ENCODE results near the gene CEP85L. TPM values are rescaled to one million over a fixed set of nuclear protein-coding genes. Genes with fewer than 3 reads are reported as not detected.

Gene CEP85L
- total RNA-seq, 1 experiment from 2014 or later: 4.9 TPM

DNA sequence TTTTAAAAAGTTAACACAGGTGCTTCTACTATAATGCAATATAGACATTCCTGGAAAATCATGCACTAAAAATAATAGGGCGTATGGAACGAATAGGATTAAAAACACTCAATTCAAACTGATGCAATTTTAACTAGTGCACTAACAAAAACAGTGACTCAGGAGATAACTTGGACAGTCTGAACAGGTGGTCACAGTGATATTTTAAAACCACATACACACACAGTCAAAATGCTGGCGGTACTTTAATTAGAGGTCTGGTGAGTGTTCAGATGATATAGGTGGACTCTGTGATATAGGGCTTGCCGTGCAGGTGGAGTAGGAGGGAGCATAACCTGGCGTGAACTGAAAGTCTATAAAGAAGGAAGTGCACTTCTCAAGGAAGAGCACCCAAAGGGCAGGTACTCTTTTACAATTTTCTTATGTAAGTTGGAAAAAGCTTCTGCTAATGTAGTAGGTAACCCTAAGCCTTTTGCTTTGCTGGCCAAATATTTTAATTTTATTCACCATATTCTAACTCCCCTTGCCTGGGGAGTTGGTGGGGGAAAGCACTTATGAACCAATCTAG, 145.2 kb downstream of the CEP85L start:
- no peak for DNase-seq (ENCODE audit: low read depth, low spot score)
- no peak overlapping the region for H3K9ac ChIP-seq (ENCODE audit: low read length)
- H3K9me2 ChIP-seq (ENCODE audit: insufficient read depth): no peaks in the 10 kb centered on the region
- intact Hi-C loops (cut with micrococcal nuclease): loop anchor here (5.0 to 10.0 kb wide), 2 partner anchors 529 to 661 kb away; no protein-coding TSS in a partner anchor
- H2AFZ ChIP-seq (ENCODE audit: low read depth, low read length, poor library complexity, severe bottlenecking): no peak overlapping the region
- H3K27me3 ChIP-seq (ENCODE audit: insufficient read depth, low read length): no peaks in the 10 kb centered on the region
- TF ChIP-seq, protein P1, sequence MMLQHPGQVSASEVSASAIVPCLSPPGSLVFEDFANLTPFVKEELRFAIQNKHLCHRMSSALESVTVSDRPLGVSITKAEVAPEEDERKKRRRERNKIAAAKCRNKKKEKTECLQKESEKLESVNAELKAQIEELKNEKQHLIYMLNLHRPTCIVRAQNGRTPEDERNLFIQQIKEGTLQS (IDR thresholded peaks at IDR 0.05): no peak
- TF ChIP-seq JUND (IDR thresholded peaks at IDR 0.05) (no peak), CEBPB (IDR thresholded peaks at IDR 0.05; ENCODE audit: low read depth) (no peak), EGR1 (IDR thresholded peaks at IDR 0.05; ENCODE audit: low read depth) (no peak), CBX3 (IDR thresholded peaks at IDR 0.05; ENCODE audit: low read depth) (no peak), EZH2phosphoT487 (IDR thresholded peaks at IDR 0.05; ENCODE audit: borderline replicate concordance) (no peak), POLR2A (IDR thresholded peaks at IDR 0.05; ENCODE audit: borderline replicate concordance, extremely low read depth, insufficient read depth, insufficient read length) (no peak), SIN3A (IDR thresholded peaks at IDR 0.05; ENCODE audit: low read depth) (no peak)
- TF ChIP-seq, protein P2, sequence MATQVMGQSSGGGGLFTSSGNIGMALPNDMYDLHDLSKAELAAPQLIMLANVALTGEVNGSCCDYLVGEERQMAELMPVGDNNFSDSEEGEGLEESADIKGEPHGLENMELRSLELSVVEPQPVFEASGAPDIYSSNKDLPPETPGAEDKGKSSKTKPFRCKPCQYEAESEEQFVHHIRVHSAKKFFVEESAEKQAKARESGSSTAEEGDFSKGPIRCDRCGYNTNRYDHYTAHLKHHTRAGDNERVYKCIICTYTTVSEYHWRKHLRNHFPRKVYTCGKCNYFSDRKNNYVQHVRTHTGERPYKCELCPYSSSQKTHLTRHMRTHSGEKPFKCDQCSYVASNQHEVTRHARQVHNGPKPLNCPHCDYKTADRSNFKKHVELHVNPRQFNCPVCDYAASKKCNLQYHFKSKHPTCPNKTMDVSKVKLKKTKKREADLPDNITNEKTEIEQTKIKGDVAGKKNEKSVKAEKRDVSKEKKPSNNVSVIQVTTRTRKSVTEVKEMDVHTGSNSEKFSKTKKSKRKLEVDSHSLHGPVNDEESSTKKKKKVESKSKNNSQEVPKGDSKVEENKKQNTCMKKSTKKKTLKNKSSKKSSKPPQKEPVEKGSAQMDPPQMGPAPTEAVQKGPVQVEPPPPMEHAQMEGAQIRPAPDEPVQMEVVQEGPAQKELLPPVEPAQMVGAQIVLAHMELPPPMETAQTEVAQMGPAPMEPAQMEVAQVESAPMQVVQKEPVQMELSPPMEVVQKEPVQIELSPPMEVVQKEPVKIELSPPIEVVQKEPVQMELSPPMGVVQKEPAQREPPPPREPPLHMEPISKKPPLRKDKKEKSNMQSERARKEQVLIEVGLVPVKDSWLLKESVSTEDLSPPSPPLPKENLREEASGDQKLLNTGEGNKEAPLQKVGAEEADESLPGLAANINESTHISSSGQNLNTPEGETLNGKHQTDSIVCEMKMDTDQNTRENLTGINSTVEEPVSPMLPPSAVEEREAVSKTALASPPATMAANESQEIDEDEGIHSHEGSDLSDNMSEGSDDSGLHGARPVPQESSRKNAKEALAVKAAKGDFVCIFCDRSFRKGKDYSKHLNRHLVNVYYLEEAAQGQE (IDR thresholded peaks at IDR 0.05; ENCODE audit: low read depth): no peak
- H3K9me3 ChIP-seq (ENCODE audit: control insufficient read depth in 1 of 2, insufficient read depth in 1 of 2, low read depth in 1 of 2, low read length in 2 of 2): no peaks in the 10 kb centered on the region
- no peak overlapping the region for H3K4me3 ChIP-seq (replicated peaks in 1 of 2; ENCODE audit: low read depth in 1 of 2, low read length in 2 of 2)
- H3K79me2 ChIP-seq (ENCODE audit: insufficient read depth, low read length): no peaks in the 10 kb centered on the region
- H3K4me1 ChIP-seq (ENCODE audit: control insufficient read depth in 1 of 2, insufficient read depth in 2 of 2, low read length in 2 of 2): no peaks in the 10 kb centered on the region
- H3K4me2 ChIP-seq (ENCODE audit: low read length): no peak overlapping the region
- no peak overlapping the region for H3K27ac ChIP-seq (ENCODE audit: low read depth, low read length)
- POLR2A ChIA-PET: no interaction called here
- RAD21 ChIA-PET (ENCODE audit: low non-redundant PET in 1 of 2, low total read pairs in 2 of 2, uncharacterized antibody in 2 of 2, unreplicated experiment in 2 of 2): no interaction called here
- H3K36me3 ChIP-seq (ENCODE audit: control insufficient read depth in 1 of 2, insufficient read depth in 2 of 2, low read length in 2 of 2): no peaks in the 10 kb centered on the region
- no peak for ATAC-seq
- CTCF ChIA-PET: no interaction called here
- no TSS peak for BruUV-seq (replicated peaks)
- H4K20me1 ChIP-seq (ENCODE audit: insufficient read depth): no peaks in the 10 kb centered on the region

Data from HCT116 (cell line).